ENCODE data around the gene RFTN1. TPM values are rescaled to one million over a fixed set of nuclear protein-coding genes. Genes with fewer than 3 reads are reported as not detected.

RFTN1 gene
- total and polyA plus RNA-seq, 2 donors (not counting 3 experiments of a cell fraction or from before 2014, with no cell fraction given), result 40.3 to 43.3 TPM

DNA sequence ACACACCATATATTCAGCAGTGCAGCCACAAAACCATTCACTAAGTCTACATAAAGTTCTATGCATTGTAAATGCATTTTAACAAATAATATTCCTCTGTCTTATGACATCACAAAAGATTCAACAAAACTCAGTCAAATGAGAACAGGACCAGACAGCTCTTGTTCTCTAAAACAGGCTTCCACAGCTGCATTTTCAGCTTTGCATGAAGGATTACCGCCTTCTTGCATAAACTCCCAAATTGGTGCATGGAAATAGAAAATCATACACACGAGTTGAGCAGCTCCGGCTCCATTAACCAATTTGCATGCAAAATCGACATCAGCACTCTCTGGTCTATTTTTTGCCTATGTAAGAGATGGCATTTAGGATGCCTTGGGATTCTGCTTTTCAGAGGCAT, 66.4 kb downstream of the RFTN1 start:
- CTCF ChIA-PET, result no interaction called here
- H3K79me2 ChIP-seq (ENCODE audit: control insufficient read depth, insufficient read depth, low read length), result no peaks in the 10 kb centered on the region
- POLR2A ChIA-PET, result no interaction called here
- H3K27me3 ChIP-seq (ENCODE audit: control insufficient read depth in 2 of 2, insufficient read depth in 2 of 2, low read length in 2 of 2), result no peaks in the 10 kb centered on the region
- no peak for DNase-seq (ENCODE audit: low read depth, low spot score)
- intact Hi-C loops (cut with micrococcal nuclease) (no loop called here), dilution Hi-C loops (cut with MboI; ENCODE audit: extremely low pct_ligation_motif_present, low sequenced_read_pairs) (no loop called here)
- no peaks in the 10 kb centered on the region for H3K9me3 ChIP-seq (replicated peaks; ENCODE audit: control insufficient read depth, insufficient read depth, low read length)
- H3K27ac ChIP-seq (ENCODE audit: insufficient read depth, low read depth, low read length), result no peak overlapping the region
- H3K9ac ChIP-seq (replicated peaks; ENCODE audit: extremely low read depth, insufficient read depth, low read length), result no peak overlapping the region
- H3K9me1 ChIP-seq (replicated peaks; ENCODE audit: control insufficient read depth, extremely low read depth, insufficient read depth, low read length), result no peaks in the 10 kb centered on the region
- H2AFZ ChIP-seq (ENCODE audit: low read depth, low read length), result no peak overlapping the region
- H3K36me3 ChIP-seq (ENCODE audit: control insufficient read depth in 2 of 2, extremely low read depth in 1 of 2, insufficient read depth in 2 of 2, low read length in 2 of 2), result no peaks in the 10 kb centered on the region
- no peaks in the 10 kb centered on the region for H3K4me1 ChIP-seq (ENCODE audit: control insufficient read depth, extremely low read depth, insufficient read depth, low read length)
- BruUV-seq (replicated peaks), result no TSS peak
- no peaks in the 10 kb centered on the region for H4K20me1 ChIP-seq (replicated peaks; ENCODE audit: control insufficient read depth, extremely low read depth, insufficient read depth, low read length)
- no peak overlapping the region for H3K4me3 ChIP-seq (replicated peaks in 1 of 3; ENCODE audit: insufficient read depth in 1 of 3, low read depth in 1 of 3, low read length in 3 of 3)
- no peak overlapping the region for H3K4me2 ChIP-seq (ENCODE audit: insufficient read depth, low read length)
- FAIRE-seq, result no peak
- TF ChIP-seq EZH2 (IDR thresholded peaks at IDR 0.05; ENCODE audit: borderline replicate concordance, low read depth, low read length, severe bottlenecking) (no peak), MYC (IDR thresholded peaks at IDR 0.05; ENCODE audit: low read depth, low read length) (no peak), FOS (IDR thresholded peaks at IDR 0.05; ENCODE audit: borderline replicate concordance, insufficient read depth, low read length) (no peak), POLR2A (IDR thresholded peaks at IDR 0.05; ENCODE audit: low read depth, low read length) (no peak), JUN (IDR thresholded peaks at IDR 0.05; ENCODE audit: borderline replicate concordance, insufficient read depth, insufficient read length, low read depth) (no peak), GATA2 (IDR thresholded peaks at IDR 0.05; ENCODE audit: insufficient read depth, insufficient read length, low read depth, low read length) (no peak), POLR2AphosphoS5 (IDR thresholded peaks at IDR 0.05; ENCODE audit: insufficient read depth, low read depth, low read length) (no peak)
- TF ChIP-seq, protein P1, sequence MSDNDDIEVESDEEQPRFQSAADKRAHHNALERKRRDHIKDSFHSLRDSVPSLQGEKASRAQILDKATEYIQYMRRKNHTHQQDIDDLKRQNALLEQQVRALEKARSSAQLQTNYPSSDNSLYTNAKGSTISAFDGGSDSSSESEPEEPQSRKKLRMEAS (IDR thresholded peaks at IDR 0.05; ENCODE audit: insufficient read depth, insufficient read length), result no peak
- TF ChIP-seq, protein P2, sequence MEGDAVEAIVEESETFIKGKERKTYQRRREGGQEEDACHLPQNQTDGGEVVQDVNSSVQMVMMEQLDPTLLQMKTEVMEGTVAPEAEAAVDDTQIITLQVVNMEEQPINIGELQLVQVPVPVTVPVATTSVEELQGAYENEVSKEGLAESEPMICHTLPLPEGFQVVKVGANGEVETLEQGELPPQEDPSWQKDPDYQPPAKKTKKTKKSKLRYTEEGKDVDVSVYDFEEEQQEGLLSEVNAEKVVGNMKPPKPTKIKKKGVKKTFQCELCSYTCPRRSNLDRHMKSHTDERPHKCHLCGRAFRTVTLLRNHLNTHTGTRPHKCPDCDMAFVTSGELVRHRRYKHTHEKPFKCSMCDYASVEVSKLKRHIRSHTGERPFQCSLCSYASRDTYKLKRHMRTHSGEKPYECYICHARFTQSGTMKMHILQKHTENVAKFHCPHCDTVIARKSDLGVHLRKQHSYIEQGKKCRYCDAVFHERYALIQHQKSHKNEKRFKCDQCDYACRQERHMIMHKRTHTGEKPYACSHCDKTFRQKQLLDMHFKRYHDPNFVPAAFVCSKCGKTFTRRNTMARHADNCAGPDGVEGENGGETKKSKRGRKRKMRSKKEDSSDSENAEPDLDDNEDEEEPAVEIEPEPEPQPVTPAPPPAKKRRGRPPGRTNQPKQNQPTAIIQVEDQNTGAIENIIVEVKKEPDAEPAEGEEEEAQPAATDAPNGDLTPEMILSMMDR (IDR thresholded peaks at IDR 0.05; ENCODE audit: extremely low read depth in 1 of 2, insufficient read depth in 1 of 2, low read depth in 1 of 2, low read length in 2 of 2), result no peak
